ENCODE data around the gene SMPD3. TPM values are rescaled to one million over a fixed set of nuclear protein-coding genes. Genes with fewer than 3 reads are reported as not detected.

Gene SMPD3
- total RNA-seq, 2 experiments from 2014 or later, result 4.1 to 4.6 TPM

DNA sequence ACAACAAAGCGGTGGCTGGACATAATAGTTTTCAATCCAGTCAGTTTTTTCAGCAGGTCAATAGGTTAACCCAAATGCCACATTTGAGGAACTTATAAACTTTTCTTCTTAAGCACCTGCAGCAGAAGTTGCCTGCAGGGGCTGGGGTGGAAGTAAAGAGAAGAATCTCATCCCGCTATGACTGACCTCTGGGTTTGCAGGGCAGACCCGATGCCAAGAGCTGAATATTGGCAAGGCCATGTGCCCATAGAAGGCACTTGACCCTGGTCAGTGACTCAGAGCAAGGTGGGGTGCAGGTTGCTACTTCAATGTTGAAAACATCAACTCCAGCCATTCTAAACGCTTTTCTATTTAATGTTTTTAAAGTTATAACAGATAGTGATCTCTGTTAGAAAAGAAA, 17.9 kb upstream of the SMPD3 start:
- H3K9me3 Mint-ChIP-seq, result no peaks in the 10 kb centered on the region
- no peak for DNase-seq
- H3K4me1 Mint-ChIP-seq, result peaks cover 42% of the 10 kb centered on the region
- CTCF ChIA-PET, result interaction anchor here (2.1 kb wide), 1 partner anchor 47 kb away, joined by 5 read pairs; no protein-coding TSS in a partner anchor
- no peak overlapping the region for H3K27ac Mint-ChIP-seq
- H3K36me3 Mint-ChIP-seq (ENCODE audit: low read depth), result peaks cover 3% of the 10 kb centered on the region
- POLR2A ChIA-PET, result no interaction called here
- peaks cover 19% of the 10 kb centered on the region for H3K27me3 Mint-ChIP-seq
- no peak overlapping the region for H3K4me3 Mint-ChIP-seq

GRCh38 chr16:68463904-68464303, 15.6 kb upstream of the SMPD3 start:
- Mint-ChIP-seq H3K27me3 (peaks cover 33% of the 10 kb centered on the region), H3K9me3 (no peaks in the 10 kb centered on the region), H3K4me3 (no peak overlapping the region), H3K27ac (no peak overlapping the region), H3K4me1 (peaks cover 21% of the 10 kb centered on the region), H3K36me3 (ENCODE audit: low read depth) (peaks cover 3% of the 10 kb centered on the region)
- POLR2A ChIA-PET, result no interaction called here
- no peak for DNase-seq
- CTCF ChIA-PET, result interaction anchor here (0.6 to 1.4 kb wide), 3 partner anchors 21 to 753 kb away, joined by 3 to 4 read pairs (median 4); no protein-coding TSS in a partner anchor

- CTCF ChIA-PET, result no interaction called here
- Mint-ChIP-seq H3K27ac (no peak overlapping the region), H3K9me3 (no peaks in the 10 kb centered on the region), H3K36me3 (ENCODE audit: low read depth) (no peaks in the 10 kb centered on the region), H3K4me3 (no peak overlapping the region), H3K27me3 (peaks cover 34% of the 10 kb centered on the region), H3K4me1 (no peaks in the 10 kb centered on the region)
- DNase-seq, result no peak
- POLR2A ChIA-PET, result no interaction called here
Observed at GRCh38 chr16:68460067-68460466, 11.8 kb upstream of the SMPD3 start.

DNA sequence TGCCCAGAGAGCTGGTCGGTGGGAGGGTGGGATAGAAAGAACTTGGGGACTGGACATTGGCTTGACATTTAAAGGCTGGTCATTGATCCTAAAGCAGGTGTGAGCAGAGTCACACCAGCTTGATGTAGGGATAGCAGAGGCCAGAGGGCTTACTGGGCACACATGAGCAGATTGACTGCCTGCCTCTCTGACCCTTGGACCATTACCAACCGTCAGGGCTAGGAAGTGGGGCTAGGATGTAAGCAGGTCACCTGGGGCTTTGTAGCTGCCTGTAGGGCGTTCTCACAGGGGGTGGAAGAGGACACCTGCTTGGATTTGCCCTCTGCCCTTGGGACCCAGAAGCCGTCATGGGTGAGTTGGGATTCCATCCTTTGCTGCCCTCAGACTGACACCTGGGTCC, 11.1 kb upstream of the SMPD3 start:
- no peak overlapping the region for H3K27ac Mint-ChIP-seq
- no peaks in the 10 kb centered on the region for H3K36me3 Mint-ChIP-seq (ENCODE audit: low read depth)
- H3K4me3 Mint-ChIP-seq, result no peak overlapping the region
- no peaks in the 10 kb centered on the region for H3K4me1 Mint-ChIP-seq
- no peaks in the 10 kb centered on the region for H3K9me3 Mint-ChIP-seq
- ChIA-PET CTCF (no interaction called here), POLR2A (no interaction called here)
- no peak for DNase-seq
- H3K27me3 Mint-ChIP-seq, result peaks cover 31% of the 10 kb centered on the region

GRCh38 chr16:68458551-68458950, 10.2 kb upstream of the SMPD3 start:
- no peak for DNase-seq
- CTCF ChIA-PET, result interaction anchor here (1.2 to 1.7 kb wide), 3 partner anchors 10 to 42 kb away, joined by 3 to 4 read pairs (median 3); partner anchors contain the start of gene SMPD3
- Mint-ChIP-seq H3K36me3 (ENCODE audit: low read depth) (no peaks in the 10 kb centered on the region), H3K27ac (no peak overlapping the region), H3K4me3 (no peak overlapping the region), H3K9me3 (no peaks in the 10 kb centered on the region), H3K4me1 (no peaks in the 10 kb centered on the region), H3K27me3 (peaks cover 28% of the 10 kb centered on the region)
- POLR2A ChIA-PET, result no interaction called here

- Mint-ChIP-seq H3K4me3 (no peak overlapping the region), H3K4me1 (no peaks in the 10 kb centered on the region), H3K27me3 (peaks cover 28% of the 10 kb centered on the region), H3K36me3 (ENCODE audit: low read depth) (no peaks in the 10 kb centered on the region), H3K27ac (no peak overlapping the region), H3K9me3 (no peaks in the 10 kb centered on the region)
- CTCF ChIA-PET, result interaction anchor here (1.0 to 1.7 kb wide), 4 partner anchors 10 to 52 kb away, joined by 3 to 4 read pairs (median 4); partner anchors contain the start of gene SMPD3
- POLR2A ChIA-PET, result no interaction called here
- DNase-seq, result no peak
Observed at GRCh38 chr16:68458101-68458500, 9.8 kb upstream of the SMPD3 start.

DNA sequence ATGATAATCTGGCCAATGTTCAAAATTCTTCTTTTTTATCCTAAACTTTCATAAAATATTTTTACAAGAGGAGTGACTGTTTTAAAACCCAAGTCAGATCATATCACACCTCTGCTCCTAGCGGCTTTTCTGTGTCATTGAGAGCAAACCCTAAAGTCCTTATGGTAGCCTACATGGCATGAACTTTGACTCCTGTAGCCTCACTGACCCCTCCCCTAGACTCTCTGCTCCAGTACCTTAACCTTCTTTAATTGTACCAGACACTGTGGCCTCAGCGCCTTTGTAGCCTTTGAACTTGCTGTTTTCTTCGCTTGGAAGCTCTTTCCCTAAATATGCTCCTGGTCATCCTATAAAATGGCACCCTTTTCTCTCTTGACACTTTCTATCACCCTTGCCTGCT, 7.3 kb upstream of the SMPD3 start:
- H3K4me3 Mint-ChIP-seq, result no peak overlapping the region
- H3K36me3 Mint-ChIP-seq (ENCODE audit: low read depth), result no peaks in the 10 kb centered on the region
- H3K9me3 Mint-ChIP-seq, result no peaks in the 10 kb centered on the region
- no peak for DNase-seq
- peaks cover 19% of the 10 kb centered on the region for H3K27me3 Mint-ChIP-seq
- no peak overlapping the region for H3K27ac Mint-ChIP-seq
- ChIA-PET CTCF (interaction anchor here (1.0 kb wide), 1 partner anchor 73 kb away, joined by 4 read pairs; no protein-coding TSS in a partner anchor), POLR2A (no interaction called here)
- no peaks in the 10 kb centered on the region for H3K4me1 Mint-ChIP-seq

DNA sequence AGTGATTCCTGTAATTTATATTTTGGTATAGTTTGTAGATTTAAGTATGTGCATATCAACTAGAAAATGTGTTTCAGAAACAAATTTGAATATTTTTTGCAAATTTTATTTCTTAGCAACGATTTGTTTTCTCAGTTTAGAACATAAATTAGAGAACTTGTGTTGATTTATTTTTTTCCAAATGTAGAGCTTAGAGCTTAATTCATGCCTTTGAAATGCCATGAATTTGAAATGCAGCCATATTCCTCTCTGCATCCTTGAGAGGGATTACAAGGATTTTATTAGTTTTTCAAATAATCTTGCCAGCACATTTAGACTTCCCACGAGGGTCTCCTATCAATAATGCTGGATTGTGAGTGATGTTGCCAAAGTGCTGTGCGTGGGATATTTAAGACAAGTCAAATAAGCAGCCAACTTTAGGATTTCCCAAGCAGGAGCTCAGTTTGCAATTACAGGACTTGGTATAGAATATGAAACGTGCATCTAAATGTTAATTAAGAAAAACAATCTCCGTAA, 6.7 kb upstream of the SMPD3 start:
- DNase-seq, result no peak
- no peaks in the 10 kb centered on the region for H3K9me3 Mint-ChIP-seq
- POLR2A ChIA-PET, result no interaction called here
- H3K4me1 Mint-ChIP-seq, result no peaks in the 10 kb centered on the region
- H3K27me3 Mint-ChIP-seq, result peaks cover 16% of the 10 kb centered on the region
- no peak overlapping the region for H3K4me3 Mint-ChIP-seq
- CTCF ChIA-PET, result interaction anchor here (0.6 to 1.5 kb wide), 3 partner anchors 11 to 1696 kb away, joined by 3 to 4 read pairs (median 4); no protein-coding TSS in a partner anchor
- no peaks in the 10 kb centered on the region for H3K36me3 Mint-ChIP-seq (ENCODE audit: low read depth)
- H3K27ac Mint-ChIP-seq, result no peak overlapping the region

- Mint-ChIP-seq H3K4me3 (no peak overlapping the region), H3K27ac (no peak overlapping the region), H3K27me3 (peaks cover 11% of the 10 kb centered on the region), H3K4me1 (peaks cover 6% of the 10 kb centered on the region), H3K36me3 (ENCODE audit: low read depth) (no peaks in the 10 kb centered on the region), H3K9me3 (no peaks in the 10 kb centered on the region)
- ChIA-PET POLR2A (no interaction called here), CTCF (interaction anchor here (1.5 kb wide), 1 partner anchor 10 kb away, joined by 3 read pairs; no protein-coding TSS in a partner anchor)
- DNase-seq, result no peak
Observed at GRCh38 chr16:68453816-68454215, 5.5 kb upstream of the SMPD3 start.

DNA sequence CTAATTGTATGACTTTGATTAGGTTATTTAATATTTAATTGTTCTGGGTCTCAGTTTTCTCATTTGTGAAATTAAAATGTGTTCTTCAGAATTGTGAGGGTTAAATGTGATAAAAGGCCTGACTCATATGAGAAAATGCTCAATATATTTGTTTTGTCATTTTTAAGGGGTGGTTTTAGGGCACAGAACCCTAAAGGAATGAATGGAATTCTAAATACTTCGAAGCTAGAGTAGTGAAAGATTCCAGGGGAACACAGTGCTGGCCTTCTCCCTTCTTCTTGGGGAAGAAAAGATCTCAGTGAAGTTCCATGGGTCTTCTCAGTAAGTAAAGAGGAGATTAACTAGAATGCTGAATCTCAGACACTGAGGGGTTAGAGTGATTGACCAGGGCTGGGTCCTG, 3.9 kb upstream of the SMPD3 start:
- no peak overlapping the region for H3K4me3 Mint-ChIP-seq
- POLR2A ChIA-PET, result no interaction called here
- CTCF ChIA-PET, result interaction anchor here (0.7 to 1.5 kb wide), 3 partner anchors 9 to 26 kb away, joined by 3 read pairs; no protein-coding TSS in a partner anchor
- no peaks in the 10 kb centered on the region for H3K36me3 Mint-ChIP-seq (ENCODE audit: low read depth)
- H3K27me3 Mint-ChIP-seq, result peaks cover 11% of the 10 kb centered on the region
- DNase-seq, result no peak
- H3K27ac Mint-ChIP-seq, result no peak overlapping the region
- H3K9me3 Mint-ChIP-seq, result no peaks in the 10 kb centered on the region
- peaks cover 14% of the 10 kb centered on the region for H3K4me1 Mint-ChIP-seq

- CTCF ChIA-PET, result interaction anchor here (0.7 to 1.5 kb wide), 3 partner anchors 9 to 26 kb away, joined by 3 read pairs; no protein-coding TSS in a partner anchor
- H3K4me1 Mint-ChIP-seq, result peaks cover 14% of the 10 kb centered on the region
- no peaks in the 10 kb centered on the region for H3K36me3 Mint-ChIP-seq (ENCODE audit: low read depth)
- H3K9me3 Mint-ChIP-seq, result no peaks in the 10 kb centered on the region
- POLR2A ChIA-PET, result no interaction called here
- no peak for DNase-seq
- H3K27ac Mint-ChIP-seq, result no peak overlapping the region
- peaks cover 11% of the 10 kb centered on the region for H3K27me3 Mint-ChIP-seq
- no peak overlapping the region for H3K4me3 Mint-ChIP-seq
Observed at GRCh38 chr16:68451676-68452075, 3.4 kb upstream of the SMPD3 start.

GRCh38 chr16:68450741-68451255, 2.5 kb upstream of the SMPD3 start:
- Mint-ChIP-seq H3K4me3 (no peak overlapping the region), H3K9me3 (no peaks in the 10 kb centered on the region), H3K27me3 (peaks cover 17% of the 10 kb centered on the region), H3K36me3 (ENCODE audit: low read depth) (no peaks in the 10 kb centered on the region), H3K4me1 (peaks cover 16% of the 10 kb centered on the region), H3K27ac (no peak overlapping the region)
- POLR2A ChIA-PET, result no interaction called here
- DNase-seq, result no peak
- CTCF ChIA-PET, result no interaction called here

- H3K27ac Mint-ChIP-seq, result no peak overlapping the region
- POLR2A ChIA-PET, result no interaction called here
- H3K27me3 Mint-ChIP-seq, result peaks cover 40% of the 10 kb centered on the region
- H3K4me3 Mint-ChIP-seq, result peak overlapping the region; percentile 46
- DNase-seq, result no peak
- no peaks in the 10 kb centered on the region for H3K9me3 Mint-ChIP-seq
- H3K36me3 Mint-ChIP-seq (ENCODE audit: low read depth), result no peaks in the 10 kb centered on the region
- CTCF ChIA-PET, result interaction anchor here (0.8 to 1.1 kb wide), 2 partner anchors 10 to 63 kb away, joined by 3 to 4 read pairs; no protein-coding TSS in a partner anchor
- peaks cover 16% of the 10 kb centered on the region for H3K4me1 Mint-ChIP-seq
Observed at GRCh38 chr16:68447653-68448359, 502 bp downstream of the SMPD3 start.
